ENCODE data around the gene ANTXR2.

DNA sequence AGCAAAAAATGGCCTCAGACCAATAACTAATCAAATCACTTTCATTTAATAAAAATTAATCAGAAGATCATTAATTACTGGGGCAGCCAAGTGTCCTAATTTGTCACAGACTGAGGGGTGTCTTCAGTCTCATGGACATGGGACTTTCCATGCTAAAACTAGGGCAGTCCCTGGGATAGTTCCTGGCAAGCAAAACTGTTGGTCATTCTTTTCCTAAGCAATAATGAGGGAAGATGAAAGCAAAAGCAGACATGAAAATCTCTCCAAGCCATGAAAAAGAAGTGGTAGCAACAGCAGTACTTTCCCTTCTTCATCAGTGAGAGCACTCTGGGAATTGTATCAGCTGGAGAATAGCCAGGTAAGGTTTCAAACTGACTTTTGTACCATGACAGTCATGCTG is 3.7 kb upstream of the ANTXR2 start:
- TF ChIP-seq, protein P1, sequence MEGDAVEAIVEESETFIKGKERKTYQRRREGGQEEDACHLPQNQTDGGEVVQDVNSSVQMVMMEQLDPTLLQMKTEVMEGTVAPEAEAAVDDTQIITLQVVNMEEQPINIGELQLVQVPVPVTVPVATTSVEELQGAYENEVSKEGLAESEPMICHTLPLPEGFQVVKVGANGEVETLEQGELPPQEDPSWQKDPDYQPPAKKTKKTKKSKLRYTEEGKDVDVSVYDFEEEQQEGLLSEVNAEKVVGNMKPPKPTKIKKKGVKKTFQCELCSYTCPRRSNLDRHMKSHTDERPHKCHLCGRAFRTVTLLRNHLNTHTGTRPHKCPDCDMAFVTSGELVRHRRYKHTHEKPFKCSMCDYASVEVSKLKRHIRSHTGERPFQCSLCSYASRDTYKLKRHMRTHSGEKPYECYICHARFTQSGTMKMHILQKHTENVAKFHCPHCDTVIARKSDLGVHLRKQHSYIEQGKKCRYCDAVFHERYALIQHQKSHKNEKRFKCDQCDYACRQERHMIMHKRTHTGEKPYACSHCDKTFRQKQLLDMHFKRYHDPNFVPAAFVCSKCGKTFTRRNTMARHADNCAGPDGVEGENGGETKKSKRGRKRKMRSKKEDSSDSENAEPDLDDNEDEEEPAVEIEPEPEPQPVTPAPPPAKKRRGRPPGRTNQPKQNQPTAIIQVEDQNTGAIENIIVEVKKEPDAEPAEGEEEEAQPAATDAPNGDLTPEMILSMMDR (IDR thresholded peaks at IDR 0.05; ENCODE audit: low read length): no peak
- no peak for TF ChIP-seq EZH2phosphoT487 (IDR thresholded peaks at IDR 0.05; ENCODE audit: low read length)
- TF ChIP-seq EZH2 (optimal IDR thresholded peaks at IDR 0.05; ENCODE audit: low read depth, low read length): no peak

Data from MM.1S (cell line).